Testis (tissue), 3 donors: ENCODE data around the gene NCR2. TPM values are rescaled to one million over a fixed set of nuclear protein-coding genes. Genes with fewer than 3 reads are reported as not detected.

Source experiments
- DNase-seq: peaks from one replicate; pipeline ENCODE4 v3.0.0-alpha.2; 2019
- H3K27ac ChIP-seq, 2 donors: fragments of 200-600 bp; sonication (generic); one replicate each; pipeline ENCODE4 v1.5.1; 2019
- H3K27me3 ChIP-seq: fragments of 200-600 bp; sonication (generic); one replicate; pipeline ENCODE4 v1.5.1; 2019
- H3K36me3 ChIP-seq: fragments of 200-600 bp; sonication (generic); one replicate; pipeline ENCODE4 v1.5.1; 2017; ENCODE audit warnings: low read depth; ENCODE audit errors: missing control alignments
- H3K4me1 ChIP-seq: fragments of 200-600 bp; sonication (generic); one replicate; pipeline ENCODE4 v1.5.1; 2019
- H3K4me3 ChIP-seq, 2 donors: fragments of 200-600 bp; sonication (generic); one replicate each; pipeline ENCODE4 v1.5.1; 2017 to 2019
- H3K9me3 ChIP-seq: fragments of 200-600 bp; sonication (generic); one replicate; pipeline ENCODE4 v1.5.1; 2017
- POLR2A ChIP-seq: fragments of 450-650 bp; IDR thresholded peaks from one replicate; pipeline ENCODE4 v1.6.1; 2017; ENCODE audit warnings: antibody characterized with exemption, mild to moderate bottlenecking, moderate library complexity
- WGBS, 2 donors: methylation state at CpG; one replicate each; pipeline ENCODE4 v1.1.5; 2018; 5-methylcytosine and 5-hydroxymethylcytosine counted together
- intact Hi-C: fragments of 100-400 bp; cut with DNase I; formaldehyde crosslinking; loops from one replicate; pipeline ENCODE4 v1.15.1; 2023; ENCODE audit warnings: low total_unique reads
- polyA plus RNA-seq: library from polyadenylated mRNA; stranded (reverse); fragments of 350-450 nt; fragmentation: Illumina TruSeq; extraction: RNeasy Lipid Tissue Mini Kit (QIAGEN cat#74804); gene quantifications from one replicate; pipeline ENCODE4 v1.2.3, GENCODE V29; 2014; ENCODE audit warnings: low read depth, low replicate concordance; ENCODE audit not compliant: insufficient read depth
- total RNA-seq, 2 donors: library from RNA; depleted of rRNA; stranded (reverse); fragments of >200 nt; gene quantifications; one replicate each; pipeline ENCODE4 v1.2.3, GENCODE V29; 2016
- TF ChIP-seq, protein P1 (sequence below), 3 experiments: fragments of 450-650 bp in 2 of 3; fragments of 200-600 bp in 1 of 3; sonication (generic) in 1 of 3; IDR thresholded peaks; one replicate each; pipeline ENCODE4 v1.5.1; 2016 to 2019; ENCODE audit warnings: antibody characterized with exemption in 3 of 3, mild to moderate bottlenecking in 2 of 3, moderate library complexity in 1 of 3

Gene NCR2
- total and polyA plus RNA-seq, 3 donors from 2014 or later = not detected

DNA sequence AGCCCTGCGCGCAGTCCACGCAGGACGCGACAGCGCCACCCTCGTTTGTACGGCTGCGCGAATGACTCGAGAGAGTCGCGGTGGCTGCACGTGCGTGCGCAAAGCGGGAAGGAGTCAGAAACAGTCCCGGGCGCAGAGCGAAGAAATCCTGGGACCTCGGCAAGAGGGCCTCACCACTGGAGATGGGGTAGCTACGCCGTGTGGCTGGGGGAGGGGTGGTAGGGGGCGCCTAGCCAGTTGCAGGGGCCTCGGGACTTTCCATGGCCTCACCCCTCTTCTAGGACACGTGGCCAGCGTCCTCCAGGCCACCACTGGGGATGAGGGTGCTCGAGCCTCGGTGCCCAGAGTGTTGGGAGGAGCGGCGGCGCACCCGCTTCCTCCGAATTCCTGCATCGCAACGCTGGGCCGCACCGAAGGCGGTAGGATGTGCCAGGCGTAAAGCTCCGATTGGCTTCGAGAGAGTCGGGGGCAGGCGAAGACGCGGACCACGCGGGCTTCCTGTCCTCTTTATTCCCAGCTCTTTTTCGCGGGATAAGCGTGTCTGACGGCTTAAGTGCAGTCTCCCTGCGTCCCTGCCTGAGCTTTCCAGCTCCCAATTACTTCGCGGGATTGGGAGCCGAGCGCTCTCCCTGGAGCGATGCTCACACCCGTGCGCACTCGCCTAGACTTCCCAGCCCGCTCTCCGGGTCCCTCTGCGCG, 38.7 kb downstream of the NCR2 start:
- H3K27ac ChIP-seq = no peak overlapping the region
- H3K4me3 ChIP-seq = peak overlapping the region; percentile 19 to 32
- H3K4me1 ChIP-seq = peaks cover 15% of the 10 kb centered on the region
- no peaks in the 10 kb centered on the region for H3K27me3 ChIP-seq
- no peak for DNase-seq
- TF ChIP-seq, protein P1, sequence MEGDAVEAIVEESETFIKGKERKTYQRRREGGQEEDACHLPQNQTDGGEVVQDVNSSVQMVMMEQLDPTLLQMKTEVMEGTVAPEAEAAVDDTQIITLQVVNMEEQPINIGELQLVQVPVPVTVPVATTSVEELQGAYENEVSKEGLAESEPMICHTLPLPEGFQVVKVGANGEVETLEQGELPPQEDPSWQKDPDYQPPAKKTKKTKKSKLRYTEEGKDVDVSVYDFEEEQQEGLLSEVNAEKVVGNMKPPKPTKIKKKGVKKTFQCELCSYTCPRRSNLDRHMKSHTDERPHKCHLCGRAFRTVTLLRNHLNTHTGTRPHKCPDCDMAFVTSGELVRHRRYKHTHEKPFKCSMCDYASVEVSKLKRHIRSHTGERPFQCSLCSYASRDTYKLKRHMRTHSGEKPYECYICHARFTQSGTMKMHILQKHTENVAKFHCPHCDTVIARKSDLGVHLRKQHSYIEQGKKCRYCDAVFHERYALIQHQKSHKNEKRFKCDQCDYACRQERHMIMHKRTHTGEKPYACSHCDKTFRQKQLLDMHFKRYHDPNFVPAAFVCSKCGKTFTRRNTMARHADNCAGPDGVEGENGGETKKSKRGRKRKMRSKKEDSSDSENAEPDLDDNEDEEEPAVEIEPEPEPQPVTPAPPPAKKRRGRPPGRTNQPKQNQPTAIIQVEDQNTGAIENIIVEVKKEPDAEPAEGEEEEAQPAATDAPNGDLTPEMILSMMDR (IDR thresholded peaks at IDR 0.05) = no peak
- TF ChIP-seq POLR2A = no peak
- 0 to 6% methylated on average over 1 to 65 of the region's 65 CpGs for WGBS, 2 donors
- no peaks in the 10 kb centered on the region for H3K9me3 ChIP-seq
- intact Hi-C loops = no loop called here
- no peaks in the 10 kb centered on the region for H3K36me3 ChIP-seq

DNA sequence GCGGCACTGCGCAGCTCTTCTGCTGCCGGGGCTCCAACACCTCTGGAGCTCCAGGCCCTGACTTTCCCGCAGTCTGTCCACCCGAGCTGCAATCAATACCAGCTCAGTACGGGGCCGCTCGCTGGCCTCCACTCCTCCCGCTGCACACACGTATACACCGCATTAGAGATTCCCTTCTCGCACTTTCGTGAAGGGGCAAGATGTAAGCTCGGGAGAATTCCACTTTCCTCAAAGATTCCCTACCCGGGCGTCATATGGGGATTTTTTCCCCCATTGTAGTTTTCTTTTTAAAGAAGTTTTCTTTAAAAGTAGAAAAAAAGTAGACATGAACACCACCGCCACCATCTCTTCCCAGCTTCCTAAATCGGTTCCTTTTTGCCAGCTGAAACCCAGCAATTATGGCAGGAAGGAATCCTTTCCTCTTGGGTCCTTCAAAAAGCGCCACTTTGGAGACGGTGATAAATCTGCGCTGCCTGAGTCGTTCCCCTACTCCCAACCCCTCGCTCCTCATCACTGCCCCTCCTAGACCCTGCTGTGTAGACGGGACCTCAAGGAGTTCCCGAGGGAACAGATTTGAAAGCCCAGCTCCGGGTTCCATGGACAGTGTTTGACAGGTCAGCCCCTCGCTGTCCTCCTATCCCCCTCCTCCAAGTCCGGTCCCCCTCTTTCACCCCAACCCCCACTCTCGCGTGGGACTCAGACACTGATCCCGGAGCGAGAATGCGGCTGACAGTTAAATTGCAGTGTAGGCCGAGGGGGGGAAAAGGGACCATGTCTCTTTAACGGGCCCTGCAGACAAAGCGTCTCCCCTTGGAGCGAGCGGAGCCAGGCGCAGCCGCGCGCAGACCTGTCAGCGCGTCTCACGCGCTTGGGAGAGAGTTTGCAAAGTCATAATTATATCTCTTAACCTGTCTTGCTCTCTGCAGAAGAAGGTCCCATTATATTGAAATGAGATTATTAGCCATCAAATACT, 39.5 kb downstream of the NCR2 start:
- Histone ChIP-seq H3K4me3 (peak overlapping the region in 1 of 2 donors; percentile 32), H3K9me3 (no peaks in the 10 kb centered on the region), H3K36me3 (no peaks in the 10 kb centered on the region), H3K27ac (no peak overlapping the region), H3K27me3 (no peaks in the 10 kb centered on the region), H3K4me1 (peaks cover 15% of the 10 kb centered on the region)
- intact Hi-C loops = no loop called here
- TF ChIP-seq POLR2A = no peak
- TF ChIP-seq, protein P1 (IDR thresholded peaks at IDR 0.05) = no peak
- no peak for DNase-seq
- WGBS, 2 donors = 6 to 8% methylated on average over 44 to 46 of the region's 46 CpGs

DNA sequence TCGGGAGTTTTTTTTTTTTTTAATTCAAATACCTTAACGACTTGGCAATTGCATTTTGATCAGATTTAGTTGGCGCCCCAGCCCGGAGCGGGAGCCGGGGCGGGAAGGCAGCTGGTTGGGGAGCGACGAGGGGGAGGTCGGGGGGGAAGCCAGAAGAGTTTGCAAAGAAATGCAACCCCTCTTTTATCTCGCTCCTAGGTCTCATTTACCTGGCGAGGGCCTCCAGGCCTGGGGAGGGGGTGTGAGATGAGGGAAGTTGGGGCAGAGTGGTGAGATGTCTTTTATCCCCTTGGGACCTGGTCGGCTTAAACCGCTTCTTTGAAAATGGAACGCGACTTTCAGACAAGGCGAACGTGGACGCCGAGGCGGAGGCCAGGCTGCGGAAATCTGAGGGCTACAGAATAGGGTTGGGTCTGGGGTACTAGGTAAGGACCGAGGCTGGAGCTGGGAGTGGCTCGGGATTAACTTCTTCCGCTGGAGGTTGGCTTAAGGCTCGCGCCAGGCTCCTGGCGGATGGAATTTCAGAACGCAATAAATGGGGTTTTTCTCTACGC, 40.3 kb downstream of the NCR2 start:
- TF ChIP-seq, protein P1 (IDR thresholded peaks at IDR 0.05) = no peak
- TF ChIP-seq POLR2A = no peak
- intact Hi-C loops = no loop called here
- Histone ChIP-seq H3K9me3 (no peaks in the 10 kb centered on the region), H3K4me1 (peaks cover 15% of the 10 kb centered on the region), H3K4me3 (peak overlapping the region in 1 of 2 donors; percentile 17), H3K27me3 (no peaks in the 10 kb centered on the region), H3K27ac (no peak overlapping the region), H3K36me3 (no peaks in the 10 kb centered on the region)
- WGBS, 2 donors = 16 to 22% methylated on average over 30 of the region's 30 CpGs
- no peak for DNase-seq

DNA sequence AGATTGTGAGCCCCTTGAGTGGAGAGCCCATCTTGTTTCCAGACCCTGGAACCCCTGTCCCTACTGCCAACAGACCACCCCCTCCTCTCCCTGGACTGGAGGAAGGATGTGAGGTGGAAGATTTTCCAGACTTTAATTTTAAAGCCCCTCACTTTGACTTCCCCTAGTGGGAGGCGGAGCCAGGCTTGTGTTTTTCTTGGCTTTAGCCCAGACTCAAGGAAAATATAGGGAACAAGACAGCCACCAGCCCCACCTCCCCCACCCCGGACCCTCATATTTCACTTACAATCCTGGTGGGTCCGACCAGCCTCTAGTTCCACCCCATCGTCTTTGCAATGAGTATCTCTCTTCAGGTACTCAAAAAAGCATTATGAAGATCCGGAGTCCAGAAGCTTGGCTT, 40.8 kb downstream of the NCR2 start:
- TF ChIP-seq, protein P1 (IDR thresholded peaks at IDR 0.05) = no peak
- TF ChIP-seq POLR2A = no peak
- no peaks in the 10 kb centered on the region for H3K27me3 ChIP-seq
- H3K9me3 ChIP-seq = no peaks in the 10 kb centered on the region
- H3K36me3 ChIP-seq = no peaks in the 10 kb centered on the region
- no peak overlapping the region for H3K4me3 ChIP-seq
- peaks cover 15% of the 10 kb centered on the region for H3K4me1 ChIP-seq
- WGBS, 2 donors = 27 to 45% methylated on average over 5 of the region's 5 CpGs
- H3K27ac ChIP-seq = no peak overlapping the region
- intact Hi-C loops = no loop called here
- DNase-seq = no peak
